Measurements from ENCODE around the gene XCL2.

GRCh38 chr1:168520832-168521231 is 23.0 kb downstream of the XCL2 start:
- TF ChIP-seq ZNF274 (IDR thresholded peaks at IDR 0.05; ENCODE audit: low read depth, low read length) = no peak
- no peak for TF ChIP-seq YY1 (IDR thresholded peaks at IDR 0.05; ENCODE audit: extremely low read depth, insufficient replicate concordance, low read depth, low read length)
- no peak for TF ChIP-seq SP1 (IDR thresholded peaks at IDR 0.05; ENCODE audit: low read depth)

Measured in HCT116 (cell line).